ENCODE measurements around the gene PTOV1.

The PTOV1 gene

DNA sequence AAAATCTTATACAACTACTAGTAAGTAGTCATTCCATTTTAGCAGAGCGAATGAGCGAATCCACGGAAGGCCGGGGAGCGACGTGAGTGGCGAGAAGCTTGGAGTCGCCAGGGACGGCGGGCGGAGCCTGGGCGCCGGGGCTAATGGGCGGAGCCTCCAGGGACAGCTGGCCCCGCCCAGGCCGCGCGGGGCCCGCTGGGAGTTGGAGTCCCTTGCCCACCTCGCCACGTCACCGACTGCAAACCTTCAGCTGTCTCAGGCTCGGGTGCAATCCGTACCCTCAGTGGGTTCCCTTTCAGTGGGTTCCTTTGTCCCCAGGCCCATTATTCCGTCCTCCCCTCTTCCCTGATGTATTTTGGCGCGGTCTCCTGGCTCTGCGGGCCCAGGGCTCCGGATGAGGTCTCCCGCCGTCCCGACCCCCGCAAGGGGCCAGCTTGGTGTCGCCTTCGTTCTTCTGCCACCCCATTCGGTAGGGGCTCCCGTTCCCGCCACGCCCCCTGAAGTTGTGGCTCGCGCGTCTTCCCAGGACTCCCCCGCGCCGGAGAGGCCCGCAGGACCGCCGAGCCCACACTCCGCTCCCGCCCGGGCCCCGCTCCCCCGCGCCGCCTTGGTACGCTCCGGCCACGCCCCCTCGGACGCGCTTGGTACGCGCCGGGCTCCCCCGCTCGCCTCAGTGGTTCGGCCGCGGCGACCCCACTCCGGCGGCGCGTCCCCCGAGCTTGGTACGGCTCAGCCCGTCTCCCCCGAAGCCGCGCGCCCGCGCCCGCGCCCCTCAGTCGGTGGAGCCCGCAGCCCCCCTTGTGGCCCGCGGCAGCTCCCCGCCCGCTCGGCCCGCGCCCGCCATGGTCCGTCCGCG, at the start of gene PTOV1 (continued):
- peak; percentile 40; the same call in 1 of the 2 replicates for TF ChIP-seq ZNF394 (tag by site-specific recombination; IDR thresholded peaks at IDR 0.05; ENCODE audit: borderline replicate concordance)
- TF ChIP-seq KLF10 (tag by site-specific recombination; IDR thresholded peaks at IDR 0.05) = peak; percentile 94
- no peak for TF ChIP-seq TRIM28 (IDR thresholded peaks at IDR 0.05; ENCODE audit: borderline replicate concordance, low read length)
- peak; percentile 67; the same call in 1 of the 2 replicates for TF ChIP-seq BCL11B (tag by site-specific recombination; IDR thresholded peaks at IDR 0.05; ENCODE audit: low read depth)
- peak; percentile 63; the same call in 1 of the 2 replicates for TF ChIP-seq MZF1 (tag by site-specific recombination; IDR thresholded peaks at IDR 0.05; ENCODE audit: borderline replicate concordance)
- peak; percentile 92 for TF ChIP-seq ZNF24 (tag by site-specific recombination; IDR thresholded peaks at IDR 0.05)
- TF ChIP-seq ZNF624 (tag by site-specific recombination; IDR thresholded peaks at IDR 0.05) = no peak
- TF ChIP-seq SCRT1 (tag by site-specific recombination; IDR thresholded peaks at IDR 0.05; ENCODE audit: borderline replicate concordance) = no peak
- peak; percentile 93 for TF ChIP-seq ZNF692 (tag by site-specific recombination; IDR thresholded peaks at IDR 0.05)
- peak; percentile 81 for TF ChIP-seq ZBTB26 (tag by site-specific recombination; optimal IDR thresholded peaks at IDR 0.05)
- TF ChIP-seq KLF9 (tag by site-specific recombination; IDR thresholded peaks at IDR 0.05; ENCODE audit: low read depth) = peak; percentile 97
- no peak for TF ChIP-seq GLI2 (tag by site-specific recombination; IDR thresholded peaks at IDR 0.05; ENCODE audit: borderline replicate concordance, low read depth)
- TF ChIP-seq, protein P1, sequence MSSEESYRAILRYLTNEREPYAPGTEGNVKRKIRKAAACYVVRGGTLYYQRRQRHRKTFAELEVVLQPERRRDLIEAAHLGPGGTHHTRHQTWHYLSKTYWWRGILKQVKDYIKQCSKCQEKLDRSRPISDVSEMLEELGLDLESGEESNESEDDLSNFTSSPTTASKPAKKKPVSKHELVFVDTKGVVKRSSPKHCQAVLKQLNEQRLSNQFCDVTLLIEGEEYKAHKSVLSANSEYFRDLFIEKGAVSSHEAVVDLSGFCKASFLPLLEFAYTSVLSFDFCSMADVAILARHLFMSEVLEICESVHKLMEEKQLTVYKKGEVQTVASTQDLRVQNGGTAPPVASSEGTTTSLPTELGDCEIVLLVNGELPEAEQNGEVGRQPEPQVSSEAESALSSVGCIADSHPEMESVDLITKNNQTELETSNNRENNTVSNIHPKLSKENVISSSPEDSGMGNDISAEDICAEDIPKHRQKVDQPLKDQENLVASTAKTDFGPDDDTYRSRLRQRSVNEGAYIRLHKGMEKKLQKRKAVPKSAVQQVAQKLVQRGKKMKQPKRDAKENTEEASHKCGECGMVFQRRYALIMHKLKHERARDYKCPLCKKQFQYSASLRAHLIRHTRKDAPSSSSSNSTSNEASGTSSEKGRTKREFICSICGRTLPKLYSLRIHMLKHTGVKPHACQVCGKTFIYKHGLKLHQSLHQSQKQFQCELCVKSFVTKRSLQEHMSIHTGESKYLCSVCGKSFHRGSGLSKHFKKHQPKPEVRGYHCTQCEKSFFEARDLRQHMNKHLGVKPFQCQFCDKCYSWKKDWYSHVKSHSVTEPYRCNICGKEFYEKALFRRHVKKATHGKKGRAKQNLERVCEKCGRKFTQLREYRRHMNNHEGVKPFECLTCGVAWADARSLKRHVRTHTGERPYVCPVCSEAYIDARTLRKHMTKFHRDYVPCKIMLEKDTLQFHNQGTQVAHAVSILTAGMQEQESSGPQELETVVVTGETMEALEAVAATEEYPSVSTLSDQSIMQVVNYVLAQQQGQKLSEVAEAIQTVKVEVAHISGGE (tag by site-specific recombination; conservative IDR thresholded peaks at IDR 0.05; ENCODE audit: low read depth) = peak; percentile 84
- TF ChIP-seq, protein P2, sequence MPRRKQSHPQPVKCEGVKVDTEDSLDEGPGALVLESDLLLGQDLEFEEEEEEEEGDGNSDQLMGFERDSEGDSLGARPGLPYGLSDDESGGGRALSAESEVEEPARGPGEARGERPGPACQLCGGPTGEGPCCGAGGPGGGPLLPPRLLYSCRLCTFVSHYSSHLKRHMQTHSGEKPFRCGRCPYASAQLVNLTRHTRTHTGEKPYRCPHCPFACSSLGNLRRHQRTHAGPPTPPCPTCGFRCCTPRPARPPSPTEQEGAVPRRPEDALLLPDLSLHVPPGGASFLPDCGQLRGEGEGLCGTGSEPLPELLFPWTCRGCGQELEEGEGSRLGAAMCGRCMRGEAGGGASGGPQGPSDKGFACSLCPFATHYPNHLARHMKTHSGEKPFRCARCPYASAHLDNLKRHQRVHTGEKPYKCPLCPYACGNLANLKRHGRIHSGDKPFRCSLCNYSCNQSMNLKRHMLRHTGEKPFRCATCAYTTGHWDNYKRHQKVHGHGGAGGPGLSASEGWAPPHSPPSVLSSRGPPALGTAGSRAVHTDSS (tag by site-specific recombination; IDR thresholded peaks at IDR 0.05) = peak; percentile 41; the same call in 1 of the 2 replicates
- peak; percentile 91 for TF ChIP-seq ZNF324 (tag by site-specific recombination; IDR thresholded peaks at IDR 0.05)
- peak; percentile 99 for TF ChIP-seq PATZ1 (tag by site-specific recombination; IDR thresholded peaks at IDR 0.05)
- TF ChIP-seq GLIS2 (tag by site-specific recombination; IDR thresholded peaks at IDR 0.05) = peak; percentile 97
- no peak for TF ChIP-seq BCL6B (tag by site-specific recombination; IDR thresholded peaks at IDR 0.05)
- 0 out of 2 replicates have a peak, but pooled peaks have one; percentile 24 for TF ChIP-seq ZNF121 (tag by site-specific recombination; IDR thresholded peaks at IDR 0.05)
- peak; percentile 96 for TF ChIP-seq ZBTB48 (tag by site-specific recombination; IDR thresholded peaks at IDR 0.05)
- TF ChIP-seq, protein P3, sequence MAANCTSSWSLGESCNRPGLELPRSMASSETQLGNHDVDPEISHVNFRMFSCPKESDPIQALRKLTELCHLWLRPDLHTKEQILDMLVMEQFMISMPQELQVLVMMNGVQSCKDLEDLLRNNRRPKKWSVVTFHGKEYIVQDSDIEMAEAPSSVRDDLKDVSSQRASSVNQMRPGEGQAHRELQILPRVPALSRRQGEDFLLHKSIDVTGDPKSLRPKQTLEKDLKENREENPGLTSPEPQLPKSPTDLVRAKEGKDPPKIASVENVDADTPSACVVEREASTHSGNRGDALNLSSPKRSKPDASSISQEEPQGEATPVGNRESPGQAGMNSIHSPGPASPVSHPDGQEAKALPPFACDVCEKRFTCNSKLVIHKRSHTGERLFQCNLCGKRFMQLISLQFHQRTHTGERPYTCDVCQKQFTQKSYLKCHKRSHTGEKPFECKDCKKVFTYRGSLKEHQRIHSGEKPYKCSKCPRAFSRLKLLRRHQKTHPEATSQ (tag by site-specific recombination; IDR thresholded peaks at IDR 0.05) = 0 out of 2 replicates have a peak, but pooled peaks have one; percentile 74
- peak; percentile 70; the same call in 1 of the 2 replicates for TF ChIP-seq RBAK (tag by site-specific recombination; IDR thresholded peaks at IDR 0.05)
- no peak for TF ChIP-seq ZNF830 (tag by site-specific recombination; IDR thresholded peaks at IDR 0.05; ENCODE audit: low read depth)

Data from HEK293 (cell line).